Thyroid gland (tissue), 4 donors: ENCODE measurements around the gene NPW. TPM values are rescaled to one million over a fixed set of nuclear protein-coding genes. Genes with fewer than 3 reads are reported as not detected.

Experiments used
- DNase-seq, 2 donors: peaks; one replicate each; pipeline ENCODE4 v3.0.0-alpha.2; 2019
- H3K27ac ChIP-seq, 3 donors: fragments of 200-600 bp; sonication (generic); 1 replicate in 2 of 3; 2 replicates in 1 of 3; pipeline ENCODE4 v1.5.1; 2016 to 2019; ENCODE audit warnings: mild to moderate bottlenecking in 1 of 3, moderate library complexity in 1 of 3
- H3K27me3 ChIP-seq: fragments of 200-600 bp; sonication (generic); one replicate; pipeline ENCODE4 v1.5.1; 2019
- H3K36me3 ChIP-seq, 2 donors: fragments of 200-600 bp; sonication (generic); one replicate each; pipeline ENCODE4 v1.5.1; 2016 to 2019
- H3K4me1 ChIP-seq, 2 donors: fragments of 200-600 bp; sonication (generic); one replicate each; pipeline ENCODE4 v1.5.1; 2017 to 2019
- H3K4me3 ChIP-seq, 3 donors: fragments of 200-600 bp; sonication (generic); replicated peaks in 1 of 3; 1 replicate in 2 of 3; 2 replicates in 1 of 3; pipeline ENCODE4 v1.5.1; 2016; ENCODE audit warnings: mild to moderate bottlenecking in 1 of 3
- H3K9me3 ChIP-seq: fragments of 200-600 bp; sonication (generic); one replicate; pipeline ENCODE4 v1.5.1; 2017
- POLR2A ChIP-seq, 2 donors: fragments of 450-650 bp; IDR thresholded peaks; one replicate each; pipeline ENCODE4 v1.6.1; 2017; ENCODE audit warnings: antibody characterized with exemption in 2 of 2, mild to moderate bottlenecking in 2 of 2, moderate library complexity in 1 of 2
- WGBS, 2 donors: methylation state at CpG; one replicate each; pipeline ENCODE4 v1.1.5; 2017; 5-methylcytosine and 5-hydroxymethylcytosine counted together
- intact Hi-C: fragments of 100-400 bp; cut with DNase I; formaldehyde crosslinking; loops from one replicate; pipeline ENCODE4 v1.15.1; 2023
- total RNA-seq, 4 donors: library from RNA; depleted of rRNA; stranded (reverse); fragments of >200 nt; gene quantifications; one replicate each; pipeline ENCODE4 v1.2.3, GENCODE V29; 2016
- TF ChIP-seq, protein P1 (sequence below), 6 experiments: fragments of 200-600 bp in 3 of 6; fragments of 450-650 bp in 3 of 6; sonication (generic) in 3 of 6; IDR thresholded peaks; one replicate each; pipeline ENCODE4 v1.5.1; 2016 to 2019; ENCODE audit warnings: antibody characterized with exemption in 6 of 6, mild to moderate bottlenecking in 2 of 6, inconsistent platforms in 1 of 6, moderate library complexity in 1 of 6

Gene NPW
- total RNA-seq, 4 donors from 2014 or later = 0.54 to 0.63 TPM; not detected in 2

DNA sequence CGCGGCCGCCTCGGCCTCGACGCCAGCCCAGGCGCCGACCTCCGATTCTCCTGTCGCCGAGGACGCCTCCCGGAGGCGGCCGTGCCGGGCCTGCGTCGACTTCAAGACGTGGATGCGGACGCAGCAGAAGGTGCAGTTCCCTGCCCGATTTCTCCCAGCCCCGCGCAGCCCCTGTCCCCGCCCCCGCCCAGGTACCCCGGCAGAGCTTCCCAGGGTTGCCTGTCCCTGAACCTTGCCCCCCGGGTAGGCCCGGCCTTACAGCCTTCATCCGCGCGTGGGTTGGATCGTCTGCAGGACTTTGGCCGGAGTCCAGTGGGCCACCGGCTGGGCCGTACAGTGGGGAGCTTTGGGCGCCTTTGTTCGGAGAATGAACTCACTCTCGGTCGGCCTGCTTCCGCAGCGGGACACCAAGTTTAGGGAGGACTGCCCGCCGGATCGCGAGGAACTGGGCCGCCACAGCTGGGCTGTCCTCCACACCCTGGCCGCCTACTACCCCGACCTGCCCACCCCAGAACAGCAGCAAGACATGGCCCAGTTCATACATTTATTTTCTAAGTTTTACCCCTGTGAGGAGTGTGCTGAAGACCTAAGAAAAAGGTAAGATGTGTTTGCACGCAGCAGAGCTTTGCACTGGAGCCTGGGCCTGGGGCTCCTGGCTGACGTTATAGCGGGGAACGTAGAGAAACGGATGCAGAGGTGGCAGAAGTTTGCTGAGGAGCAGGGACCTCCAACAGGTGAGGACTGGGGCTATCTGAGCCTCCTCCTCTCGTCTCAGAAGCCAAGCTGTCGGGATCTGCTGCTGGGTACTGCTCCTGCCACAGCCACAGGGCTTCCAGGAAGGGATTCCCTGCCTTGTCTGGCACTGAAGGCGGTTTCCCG, 35.0 kb upstream of the NPW start:
- WGBS, 2 donors = 20 to 28% methylated on average over 26 to 34 of the region's 58 CpGs
- intact Hi-C loops = no loop called here
- peak in 1 of 2 donors; percentile 36 for DNase-seq
- H3K27ac ChIP-seq = peak overlapping the region in 2 of 3 donors; percentile 57 to 62
- H3K36me3 ChIP-seq = peaks cover 10 to 13% of the 10 kb centered on the region in 2 donors
- peaks cover 5 to 19% of the 10 kb centered on the region in 2 donors for H3K4me1 ChIP-seq
- no peaks in the 10 kb centered on the region for H3K9me3 ChIP-seq
- H3K27me3 ChIP-seq = no peaks in the 10 kb centered on the region
- TF ChIP-seq POLR2A (IDR thresholded peaks at IDR 0.05) = no peak
- TF ChIP-seq, protein P1, sequence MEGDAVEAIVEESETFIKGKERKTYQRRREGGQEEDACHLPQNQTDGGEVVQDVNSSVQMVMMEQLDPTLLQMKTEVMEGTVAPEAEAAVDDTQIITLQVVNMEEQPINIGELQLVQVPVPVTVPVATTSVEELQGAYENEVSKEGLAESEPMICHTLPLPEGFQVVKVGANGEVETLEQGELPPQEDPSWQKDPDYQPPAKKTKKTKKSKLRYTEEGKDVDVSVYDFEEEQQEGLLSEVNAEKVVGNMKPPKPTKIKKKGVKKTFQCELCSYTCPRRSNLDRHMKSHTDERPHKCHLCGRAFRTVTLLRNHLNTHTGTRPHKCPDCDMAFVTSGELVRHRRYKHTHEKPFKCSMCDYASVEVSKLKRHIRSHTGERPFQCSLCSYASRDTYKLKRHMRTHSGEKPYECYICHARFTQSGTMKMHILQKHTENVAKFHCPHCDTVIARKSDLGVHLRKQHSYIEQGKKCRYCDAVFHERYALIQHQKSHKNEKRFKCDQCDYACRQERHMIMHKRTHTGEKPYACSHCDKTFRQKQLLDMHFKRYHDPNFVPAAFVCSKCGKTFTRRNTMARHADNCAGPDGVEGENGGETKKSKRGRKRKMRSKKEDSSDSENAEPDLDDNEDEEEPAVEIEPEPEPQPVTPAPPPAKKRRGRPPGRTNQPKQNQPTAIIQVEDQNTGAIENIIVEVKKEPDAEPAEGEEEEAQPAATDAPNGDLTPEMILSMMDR (IDR thresholded peaks at IDR 0.05) = no peak
- peak overlapping the region; percentile 46 to 85 (median 51) for H3K4me3 ChIP-seq

DNA sequence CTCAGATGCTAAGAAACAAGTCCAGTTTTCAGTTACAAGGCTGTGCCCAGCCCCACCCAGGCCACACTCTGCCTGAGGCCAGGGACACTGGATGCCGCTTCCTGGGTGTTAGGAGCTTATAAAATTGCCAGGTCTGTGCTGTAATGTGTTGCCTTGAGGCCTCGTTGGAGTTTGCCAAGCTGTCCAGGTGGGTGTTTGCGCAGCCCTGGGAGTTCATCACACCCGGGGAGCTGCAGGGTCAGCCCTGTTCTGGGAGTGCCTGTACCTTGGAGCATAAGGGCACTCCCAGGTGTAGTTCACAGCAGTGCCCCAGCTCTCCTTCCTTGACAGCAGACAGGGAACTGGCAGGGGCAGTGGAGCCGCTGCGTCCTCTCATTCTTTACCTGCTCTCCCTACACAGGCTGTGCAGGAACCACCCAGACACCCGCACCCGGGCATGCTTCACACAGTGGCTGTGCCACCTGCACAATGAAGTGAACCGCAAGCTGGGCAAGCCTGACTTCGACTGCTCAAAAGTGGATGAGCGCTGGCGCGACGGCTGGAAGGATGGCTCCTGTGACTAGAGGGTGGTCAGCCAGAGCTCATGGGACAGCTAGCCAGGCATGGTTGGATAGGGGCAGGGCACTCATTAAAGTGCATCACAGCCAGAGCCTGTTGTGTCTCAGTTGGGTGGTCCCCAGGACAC, 34.0 kb upstream of the NPW start:
- no peak overlapping the region for H3K4me3 ChIP-seq
- 98% methylated on average over 9 of the region's 14 CpGs for WGBS, 2 donors
- no peak overlapping the region for H3K27ac ChIP-seq
- peaks cover 5% of the 10 kb centered on the region for H3K27me3 ChIP-seq
- intact Hi-C loops = no loop called here
- H3K9me3 ChIP-seq = no peaks in the 10 kb centered on the region
- DNase-seq = no peak
- peaks cover 10 to 13% of the 10 kb centered on the region in 2 donors for H3K36me3 ChIP-seq
- peaks cover 10 to 25% of the 10 kb centered on the region in 2 donors for H3K4me1 ChIP-seq
- no peak for TF ChIP-seq POLR2A (IDR thresholded peaks at IDR 0.05)
- TF ChIP-seq, protein P1 (IDR thresholded peaks at IDR 0.05) = no peak

DNA sequence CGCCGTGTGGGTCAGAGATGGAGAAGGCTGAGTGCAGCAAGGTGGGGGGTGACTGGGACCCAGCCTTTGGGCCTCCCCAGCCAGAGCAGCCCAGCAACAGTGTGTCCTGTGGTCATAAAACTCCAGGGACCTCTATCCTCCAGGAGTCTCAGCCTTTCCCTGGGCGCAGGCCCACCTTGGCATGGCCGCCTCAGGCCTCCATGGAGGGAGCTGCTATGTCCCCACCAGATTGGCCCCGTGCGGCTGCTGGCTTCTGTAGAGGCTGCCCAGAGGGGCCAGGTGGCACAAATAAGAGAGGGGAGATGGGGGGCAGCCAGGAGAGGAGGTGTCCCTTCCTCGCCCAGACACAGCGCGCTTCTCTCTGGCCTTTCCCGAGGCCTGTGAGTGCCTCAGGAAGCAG, 32.4 kb upstream of the NPW start:
- DNase-seq = no peak
- H3K4me3 ChIP-seq = no peak overlapping the region
- H3K9me3 ChIP-seq = no peaks in the 10 kb centered on the region
- 83 to 88% methylated on average over 8 to 10 of the region's 10 CpGs for WGBS, 2 donors
- TF ChIP-seq, protein P1 (IDR thresholded peaks at IDR 0.05) = no peak
- no peak for TF ChIP-seq POLR2A (IDR thresholded peaks at IDR 0.05)
- peaks cover 14% of the 10 kb centered on the region for H3K27me3 ChIP-seq
- no peak overlapping the region for H3K27ac ChIP-seq
- peaks cover 20 to 40% of the 10 kb centered on the region in 2 donors for H3K4me1 ChIP-seq
- H3K36me3 ChIP-seq = peaks cover 10 to 13% of the 10 kb centered on the region in 2 donors
- intact Hi-C loops = no loop called here

DNA sequence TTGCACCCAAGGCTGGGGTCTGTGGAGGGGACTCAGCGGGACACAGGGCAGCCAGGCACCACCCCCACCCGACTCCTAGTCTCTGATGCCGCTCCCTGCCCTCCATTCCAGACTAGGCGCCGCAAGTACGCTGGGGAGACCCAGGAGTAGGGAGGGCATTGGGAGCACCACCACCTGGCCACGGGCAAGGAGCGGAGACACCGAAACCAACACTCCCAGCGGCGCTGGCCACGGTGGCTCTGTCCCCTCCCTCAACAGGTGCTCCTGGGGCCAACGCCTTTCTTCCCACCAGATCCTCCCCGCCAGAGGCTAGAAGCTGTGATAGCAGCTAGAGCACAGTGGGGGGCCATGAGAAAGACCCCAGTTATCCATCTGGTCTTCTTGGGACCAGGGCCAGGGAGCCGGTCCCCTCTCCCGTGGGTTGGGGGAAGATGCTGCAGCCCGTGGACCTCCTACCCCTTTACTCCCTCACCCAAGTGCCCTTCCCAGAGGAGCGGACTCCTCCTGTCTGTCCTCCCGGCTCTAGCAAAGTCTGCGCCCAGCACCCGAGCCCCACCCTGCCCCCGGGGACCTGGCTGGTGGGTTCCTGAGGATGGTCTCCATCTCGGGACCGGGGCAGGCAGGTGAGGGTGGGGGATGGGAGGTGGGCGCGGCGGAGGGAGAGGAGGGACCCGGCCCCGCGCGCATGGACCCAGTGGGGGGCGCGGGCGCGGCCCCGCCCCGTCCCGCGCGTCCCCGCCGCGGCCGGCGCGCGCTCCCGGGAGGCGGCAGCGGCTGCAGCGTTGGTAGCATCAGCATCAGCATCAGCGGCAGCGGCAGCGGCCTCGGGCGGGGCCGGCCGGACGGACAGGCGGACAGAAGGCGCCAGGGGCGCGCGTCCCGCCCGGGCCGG, 30.1 kb upstream of the NPW start, which contains the start of gene SYNGR3:
SYNGR3 (plus strand) TSS at position 762 of the 892 bp plus-strand sequence. CDS start 133 bp downstream, outside the sequence.
- Histone ChIP-seq H3K27ac (no peak within 1 kb of the TSS), H3K27me3 (peaks cover 14% of the 10 kb centered on the region), H3K36me3 (peaks cover 10 to 13% of the 10 kb centered on the region in 2 donors), H3K9me3 (no peaks in the 10 kb centered on the region), H3K4me3 (no peak within 1 kb of the TSS), H3K4me1 (peaks cover 24 to 45% of the 10 kb centered on the region in 2 donors)
- intact Hi-C loops = no loop called here
- no peak for TF ChIP-seq POLR2A (IDR thresholded peaks at IDR 0.05)
- TF ChIP-seq, protein P1 (IDR thresholded peaks at IDR 0.05) = no peak
- no peak for DNase-seq
- 8 to 19% methylated on average over 14 to 19 of the region's 67 CpGs for WGBS, 2 donors
